ENCODE measurements around the gene ZEB2. TPM values are rescaled to one million over a fixed set of nuclear protein-coding genes. Genes with fewer than 3 reads are reported as not detected.

ZEB2 gene
- total RNA-seq, 1 experiment from 2014 or later = 1.1 TPM

- POLR2A ChIA-PET = no interaction called here
- Histone ChIP-seq H3K4me1 (ENCODE audit: control insufficient read depth, insufficient read depth, low read length) (no peaks in the 10 kb centered on the region), H3K4me3 (ENCODE audit: low read depth in 2 of 2, low read length in 2 of 2) (no peak overlapping the region), H3K36me3 (ENCODE audit: control insufficient read depth, insufficient read depth, low read length) (no peaks in the 10 kb centered on the region), H3K9me3 (ENCODE audit: control insufficient read depth, insufficient read depth, low read depth, low read length) (no peaks in the 10 kb centered on the region), H3K27ac (ENCODE audit: low read length) (no peak overlapping the region), H3K27me3 (ENCODE audit: control insufficient read depth, insufficient read depth, low read length) (no peaks in the 10 kb centered on the region)
- no TSS peak for BruUV-seq (replicated peaks)
- DNase-seq (ENCODE audit: low read depth, low spot score) (no peak), ATAC-seq (no peak)
- intact Hi-C loops (cut with micrococcal nuclease; ENCODE audit: unreplicated experiment) (no loop called here), in situ Hi-C loops (cut with HindIII; ENCODE audit: low pct_unique_long_range_greater_than_20kb, low sequenced_read_pairs) (no loop called here)
- CTCF ChIA-PET = no interaction called here
- TF ChIP-seq SIN3A (IDR thresholded peaks at IDR 0.05; ENCODE audit: borderline replicate concordance, insufficient read depth, low read depth, low read length) (no peak), CTCF (IDR thresholded peaks at IDR 0.05) (no peak), REST (IDR thresholded peaks at IDR 0.05; ENCODE audit: insufficient read depth in 1 of 2, low read depth in 2 of 2, low read length in 1 of 2) (no peak), POLR2AphosphoS5 (IDR thresholded peaks at IDR 0.05; ENCODE audit: low read depth, low read length) (no peak), TCF7L2 (IDR thresholded peaks at IDR 0.05; ENCODE audit: low read depth, low read length) (no peak)
These were observed 165.0 kb downstream of the ZEB2 start for GRCh38 chr2:144354953-144355352.

- intact Hi-C loops (cut with micrococcal nuclease; ENCODE audit: unreplicated experiment) (no loop called here), in situ Hi-C loops (cut with HindIII; ENCODE audit: low pct_unique_long_range_greater_than_20kb, low sequenced_read_pairs) (no loop called here)
- Histone ChIP-seq H3K9me3 (ENCODE audit: control insufficient read depth, insufficient read depth, low read depth, low read length) (no peaks in the 10 kb centered on the region), H3K4me3 (ENCODE audit: low read depth in 2 of 2, low read length in 2 of 2) (no peak overlapping the region), H3K27ac (ENCODE audit: low read length) (no peak overlapping the region), H3K4me1 (ENCODE audit: control insufficient read depth, insufficient read depth, low read length) (no peaks in the 10 kb centered on the region; the same call in 1 of the 2 replicates), H3K36me3 (ENCODE audit: control insufficient read depth, insufficient read depth, low read length) (no peaks in the 10 kb centered on the region), H3K27me3 (ENCODE audit: control insufficient read depth, insufficient read depth, low read length) (no peaks in the 10 kb centered on the region)
- no peak for ATAC-seq
- DNase-seq (ENCODE audit: low read depth, low spot score) = no peak
- TF ChIP-seq REST (IDR thresholded peaks at IDR 0.05; ENCODE audit: insufficient read depth in 1 of 2, low read depth in 2 of 2, low read length in 1 of 2) (no peak), SIN3A (IDR thresholded peaks at IDR 0.05; ENCODE audit: borderline replicate concordance, insufficient read depth, low read depth, low read length) (no peak), TCF7L2 (IDR thresholded peaks at IDR 0.05; ENCODE audit: low read depth, low read length) (no peak), POLR2AphosphoS5 (IDR thresholded peaks at IDR 0.05; ENCODE audit: low read depth, low read length) (no peak), CTCF (IDR thresholded peaks at IDR 0.05) (no peak)
- no TSS peak for BruUV-seq (replicated peaks)
- CTCF ChIA-PET = no interaction called here
- POLR2A ChIA-PET = no interaction called here
These were observed 168.2 kb downstream of the ZEB2 start for GRCh38 chr2:144351687-144352086.

All from Panc1 (cell line).